ENCODE measurements around the gene CDK18.

The CDK18 gene

GRCh38 chr1:205537386-205538018 is 33.0 kb downstream of the CDK18 start:
- DNase-seq (ENCODE audit: low spot score) = no peak

- no peak for DNase-seq (ENCODE audit: low spot score)
Observed at GRCh38 chr1:205538235-205538840, 33.9 kb downstream of the CDK18 start.

- no peak for DNase-seq (ENCODE audit: low spot score)
Observed at GRCh38 chr1:205541161-205541886, 36.9 kb downstream of the CDK18 start.

DNA sequence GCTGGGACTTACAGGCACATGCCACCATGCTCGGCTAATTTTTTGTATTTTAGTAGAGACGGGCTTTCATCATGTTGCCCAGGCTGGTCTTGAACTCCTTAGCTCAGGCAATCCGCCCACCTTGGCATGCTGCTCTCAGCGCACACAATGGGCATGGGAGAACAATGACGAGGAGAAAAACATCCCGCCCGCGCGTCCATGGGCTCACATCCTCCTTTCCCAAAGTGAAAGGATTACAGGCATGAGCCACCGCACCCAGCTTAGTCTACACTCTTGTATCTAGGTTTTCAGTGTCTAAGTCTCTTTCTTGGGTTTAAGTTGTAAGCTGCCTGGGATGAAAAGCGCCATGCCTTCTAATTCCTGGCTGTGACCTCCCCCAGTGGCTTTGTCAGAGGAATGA is 37.9 kb downstream of the CDK18 start:
- DNase-seq (ENCODE audit: low spot score) = no peak

- DNase-seq (ENCODE audit: low spot score) = peak; percentile 90
Observed at GRCh38 chr1:205543351-205544301, 39.2 kb downstream of the CDK18 start.

DNA sequence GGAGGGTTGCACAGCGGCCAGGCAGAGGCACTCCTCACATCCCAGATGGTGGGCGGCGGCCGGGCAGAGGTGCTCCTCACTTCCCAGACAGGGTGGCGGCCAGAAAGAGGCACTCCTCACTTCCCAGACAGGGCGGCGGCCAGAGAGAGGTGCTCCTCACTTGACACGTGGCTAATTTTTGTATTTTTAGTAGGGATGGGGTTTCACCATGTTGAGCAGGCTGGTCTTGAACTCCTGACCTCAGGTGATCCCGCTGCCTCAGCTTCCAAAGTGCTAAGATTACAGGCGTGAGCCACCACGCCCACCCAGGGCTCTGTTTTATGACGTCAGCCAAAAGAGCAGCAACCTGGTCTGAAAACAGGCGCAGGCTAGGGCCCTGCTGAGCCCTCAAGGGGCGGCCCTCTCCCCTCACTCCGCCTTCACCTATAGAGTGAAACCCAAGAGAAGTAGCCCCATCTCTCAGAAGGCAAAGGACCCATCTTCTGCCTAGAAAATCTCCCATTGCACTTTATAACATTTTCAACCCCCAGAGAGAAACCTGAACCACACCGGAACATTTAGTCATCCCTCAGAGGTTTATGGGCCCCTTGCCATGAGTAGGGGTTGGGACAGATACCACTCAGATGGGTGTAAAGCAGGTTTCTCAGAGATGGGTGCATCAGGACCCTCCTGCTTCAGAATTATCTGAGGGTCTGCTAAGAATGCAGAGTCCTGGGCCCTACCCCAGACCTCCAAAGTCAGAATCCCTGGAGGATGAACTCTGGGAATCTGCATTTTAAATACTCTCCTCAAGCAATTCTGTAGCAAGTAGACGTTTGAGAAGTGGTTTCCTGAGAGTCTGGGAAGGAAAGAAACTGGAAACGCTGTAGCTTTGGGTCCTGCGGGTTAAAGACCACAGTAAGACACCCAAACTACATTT is 40.8 kb downstream of the CDK18 start:
- no peak for DNase-seq (ENCODE audit: low spot score)

DNA sequence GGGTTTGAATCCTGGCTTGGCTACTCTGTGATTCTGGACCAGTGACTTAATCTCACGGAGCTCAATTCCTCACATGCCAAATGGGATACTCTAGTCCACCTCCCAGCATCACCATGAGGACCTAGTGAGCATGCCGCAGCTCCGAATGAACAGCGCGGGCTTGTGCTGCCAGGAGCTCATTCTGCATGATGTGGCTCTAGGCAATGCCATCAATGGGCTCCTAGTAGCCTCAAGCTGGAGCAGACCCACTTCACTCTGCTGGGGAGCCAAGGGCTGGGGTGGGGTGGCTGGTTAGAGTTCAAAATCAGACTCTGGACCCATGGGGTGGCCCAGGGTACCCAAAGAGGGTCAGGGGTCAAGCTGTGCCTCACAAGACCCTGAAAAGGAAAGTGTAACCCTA is 41.5 kb downstream of the CDK18 start:
- no peak for DNase-seq (ENCODE audit: low spot score)

DNA sequence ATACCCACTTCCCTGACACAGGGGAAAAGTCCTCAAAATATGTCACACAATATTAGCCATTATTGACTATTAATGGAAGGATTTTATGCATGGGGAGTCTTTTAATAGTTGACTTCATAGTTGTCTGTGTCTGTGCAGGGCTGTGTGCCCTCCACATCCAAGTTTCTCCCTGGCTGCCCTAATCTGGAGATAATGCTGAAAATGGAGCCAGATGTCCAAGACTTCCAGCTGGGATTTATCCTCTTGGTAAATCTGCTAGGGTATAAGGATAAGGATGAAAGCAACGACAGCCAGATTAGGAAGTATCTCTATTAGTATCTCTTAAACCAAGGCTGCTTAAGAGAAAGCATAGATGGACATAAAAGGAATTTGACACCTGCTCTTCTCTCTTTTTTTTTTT is 42.1 kb downstream of the CDK18 start:
- no peak for DNase-seq (ENCODE audit: low spot score)

- no peak for DNase-seq (ENCODE audit: low spot score)
Observed at GRCh38 chr1:205547936-205548827, 43.7 kb downstream of the CDK18 start.

GRCh38 chr1:205554026-205554811 is 49.8 kb downstream of the CDK18 start:
- DNase-seq (ENCODE audit: low spot score) = no peak

DNA sequence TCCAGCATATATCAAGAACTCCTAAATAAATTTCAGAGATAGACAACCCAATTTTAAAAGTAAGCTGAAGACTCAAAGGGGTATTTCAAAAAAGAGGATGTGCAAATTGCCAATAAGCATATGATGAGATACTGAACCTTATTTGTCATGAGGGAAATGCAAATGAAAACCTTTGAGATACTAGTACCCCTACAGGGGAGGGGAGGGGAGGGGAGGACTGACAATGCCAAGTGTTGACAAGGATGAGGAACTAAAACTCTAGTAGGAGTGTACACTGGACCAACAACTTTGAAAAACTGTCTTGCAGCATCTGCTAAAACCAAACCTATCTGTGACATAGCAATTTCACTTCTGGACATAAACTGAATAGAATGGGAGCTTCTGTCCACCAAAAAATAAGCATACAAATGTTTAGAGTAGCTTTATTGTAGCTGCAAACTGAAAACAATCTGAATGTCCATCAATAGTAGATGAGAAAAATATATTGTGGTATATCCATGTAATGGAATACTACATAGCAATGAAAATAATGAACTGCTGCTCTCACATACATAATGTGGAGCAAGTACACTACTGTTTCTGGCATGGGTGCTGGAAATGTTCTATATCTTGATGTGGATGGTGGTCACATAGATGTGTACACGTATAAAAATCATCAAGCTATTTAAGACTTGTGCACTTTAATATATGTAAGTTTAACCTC is 57.2 kb downstream of the CDK18 start:
- DNase-seq (ENCODE audit: low spot score) = no peak

DNA sequence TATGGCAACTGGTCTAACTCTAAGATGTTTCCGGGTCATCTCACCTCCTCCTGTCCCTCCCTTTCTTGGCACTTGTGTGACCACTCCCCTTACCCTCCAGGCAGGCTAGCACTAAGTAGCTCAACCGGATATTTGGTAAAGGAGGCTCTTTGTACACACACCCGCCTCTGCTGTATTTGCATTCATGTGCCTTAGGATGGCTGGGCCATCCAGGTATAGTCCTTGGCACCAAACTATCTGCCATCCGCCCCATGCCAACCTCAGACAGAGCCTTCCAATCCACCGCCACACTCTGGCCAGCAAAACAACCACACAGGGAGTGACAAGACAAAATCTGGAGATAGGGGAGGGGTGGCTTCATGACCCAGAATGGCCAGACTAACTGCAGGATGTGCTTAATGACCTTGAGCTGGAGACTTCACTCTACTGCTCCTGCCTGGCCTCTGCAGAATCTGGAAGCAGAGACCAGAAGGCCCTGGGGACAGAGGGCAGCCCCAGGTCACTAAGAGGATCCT is 59.5 kb downstream of the CDK18 start:
- DNase-seq (ENCODE audit: low spot score) = no peak

GRCh38 chr1:205565799-205566198 is 61.3 kb downstream of the CDK18 start:
- DNase-seq (ENCODE audit: low spot score) = no peak

GRCh38 chr1:205567716-205568115 is 63.2 kb downstream of the CDK18 start:
- DNase-seq (ENCODE audit: low spot score) = no peak

GRCh38 chr1:205568135-205568468 is 63.6 kb downstream of the CDK18 start:
- DNase-seq (ENCODE audit: low spot score) = no peak

GRCh38 chr1:205568469-205569361 is 64.2 kb downstream of the CDK18 start:
- no peak for DNase-seq (ENCODE audit: low spot score)

- no peak for DNase-seq (ENCODE audit: low spot score)
Observed at GRCh38 chr1:205569411-205570172, 65.1 kb downstream of the CDK18 start.
